ENCODE results near the gene RNF207.

The RNF207 gene

GRCh38 chr1:6269720-6270400 is 63.9 kb downstream of the RNF207 start:
- DNase-seq (ENCODE audit: low read depth), result no peak

GRCh38 chr1:6270401-6270800 is 64.5 kb downstream of the RNF207 start:
- no peak for DNase-seq (ENCODE audit: low read depth)

Data from fibroblast of gingiva (primary cell).